ENCODE measurements around the gene PADI6. TPM values are rescaled to one million over a fixed set of nuclear protein-coding genes. Genes with fewer than 3 reads are reported as not detected.

Gene PADI6
- total and polyA plus RNA-seq, 10 of the 15 experiments (the other 5 are each of a cell fraction or from before 2014, with no cell fraction given), result not detected

GRCh38 chr1:17404034-17404684 lies 32.2 kb downstream of the PADI6 start:
- ChIA-PET SMC1A (ENCODE audit: uncharacterized antibody, unreplicated experiment) (no interaction called here), CTCF (interaction anchor here (0.6 kb wide), 1 partner anchor 1570 kb away, joined by 3 read pairs; no protein-coding TSS in a partner anchor), RAD21 (ENCODE audit: unreplicated experiment) (no interaction called here), POLR2A (interaction anchor here (0.5 to 0.6 kb wide), 2 partner anchors 26 kb away, joined by 5 read pairs; no protein-coding TSS in a partner anchor)
- Histone ChIP-seq H3K27ac (ENCODE audit: control insufficient read depth, insufficient read depth) (no peak overlapping the region), H3K4me1 (ENCODE audit: control insufficient read depth, insufficient read depth, low read length) (no peaks in the 10 kb centered on the region), H2AFZ (ENCODE audit: control insufficient read depth, low read depth, low read length) (no peak overlapping the region), H3K27me3 (replicated peaks in 1 of 2; ENCODE audit: control insufficient read depth in 2 of 2, insufficient read depth in 2 of 2, low read length in 1 of 2) (no peaks in the 10 kb centered on the region), H3K36me3 (ENCODE audit: control insufficient read depth in 2 of 2, insufficient read depth in 2 of 2, low read length in 1 of 2) (peaks cover 6 to 8% of the 10 kb centered on the region in 2 experiments; a peak in 3 of 4 replicates), H3K4me3 (no peak overlapping the region), H3K79me2 (ENCODE audit: control insufficient read depth, insufficient read depth, low read length) (no peaks in the 10 kb centered on the region), H4K20me1 (ENCODE audit: control insufficient read depth, insufficient read depth) (no peaks in the 10 kb centered on the region; the same call in 1 of the 2 replicates), H3K9me3 (replicated peaks; ENCODE audit: control insufficient read depth, insufficient read depth, low read length) (no peaks in the 10 kb centered on the region), H3K4me2 (ENCODE audit: control insufficient read depth, insufficient read depth) (no peak overlapping the region), H3K9ac (ENCODE audit: control insufficient read depth, insufficient read depth, low read length) (no peak overlapping the region)
- in situ Hi-C loops (cut with MboI) (no loop called here), intact Hi-C loops (cut with micrococcal nuclease; ENCODE audit: unreplicated experiment) (no loop called here)
- ATAC-seq (no peak), FAIRE-seq (no peak), DNase-seq (ENCODE audit: low read depth, low spot score) (no peak)
- no peak for TF ChIP-seq RELA (IDR thresholded peaks at IDR 0.05; ENCODE audit: borderline replicate concordance, partially characterized antibody)
- TF ChIP-seq TCF12 (IDR thresholded peaks at IDR 0.05; ENCODE audit: low read depth, low read length), result no peak
- TF ChIP-seq RFX5 (IDR thresholded peaks at IDR 0.05; ENCODE audit: low read depth, low read length), result no peak
- no peak for TF ChIP-seq CREM (IDR thresholded peaks at IDR 0.05; ENCODE audit: low read depth)
- no peak for TF ChIP-seq SRF (IDR thresholded peaks at IDR 0.05; ENCODE audit: low read depth in 2 of 2, low read length in 2 of 2)
- no peak for TF ChIP-seq NFXL1 (IDR thresholded peaks at IDR 0.05; ENCODE audit: borderline replicate concordance)
- TF ChIP-seq E2F8 (IDR thresholded peaks at IDR 0.05; ENCODE audit: low read depth, partially characterized antibody), result no peak
- no peak for TF ChIP-seq EP300 (IDR thresholded peaks at IDR 0.05; ENCODE audit: borderline replicate concordance in 1 of 2, control insufficient read depth in 1 of 2, low read depth in 2 of 2, low read length in 2 of 2)
- no TSS peak for BruUV-seq (replicated peaks)
- 59% methylated on average over 15 of the region's 15 CpGs for WGBS (ENCODE audit: insufficient coverage, insufficient replicate concordance, low lambda C conversion rate, missing lambda C conversion rate)
